Activated T-cell treated with anti-CD3 and anti-CD28 coated beads, Interleukin-2, amount 50 U/mL, for 4 hours (primary cell): ENCODE results near the gene MTFMT. TPM values are rescaled to one million over a fixed set of nuclear protein-coding genes. Genes with fewer than 3 reads are reported as not detected.
"Not testable (repeated sequence)": the region's sequence is repeated elsewhere in the genome, so short reads cannot be mapped to it uniquely, and the experiment has no call there.

Experiments used
- ATAC-seq, 2 donors: fragments of 200-7000 bp; cut with Tn5 transposase; one replicate each; pipeline ENCODE4 v1.10.0; 2021
- DNase-seq: peaks from one replicate; pipeline ENCODE4 v3.0.0-alpha.2; 2020
- H3K27me3 Mint-ChIP-seq: one replicate; pipeline ENCODE4 v1.8.0; 2021; ENCODE audit warnings: low read depth, mixed read lengths
- H3K36me3 Mint-ChIP-seq: one replicate; pipeline ENCODE4 v1.8.0; 2022; ENCODE audit warnings: mixed read lengths; ENCODE audit not compliant: insufficient read depth
- H3K4me1 Mint-ChIP-seq: one replicate; pipeline ENCODE4 v1.8.0; 2021; ENCODE audit warnings: low read depth, mixed read lengths
- H3K4me3 Mint-ChIP-seq: one replicate; pipeline ENCODE4 v1.8.0; 2021; ENCODE audit warnings: mild to moderate bottlenecking, moderate library complexity, mixed read lengths
- H3K9me3 Mint-ChIP-seq: one replicate; pipeline ENCODE4 v1.8.0; 2021; ENCODE audit warnings: mixed read lengths
- total RNA-seq, 3 donors: library from RNA; stranded (reverse); gene quantifications; one replicate each; pipeline ENCODE4 v1.2.1, GENCODE V29; 2021

The MTFMT gene
- 10 to 100 TPM; 12.6 to 25.2 (median 16.4) TPM for total RNA-seq

GRCh38 chr15:65028921-65029735, at the start of gene MTFMT:
MTFMT (minus strand) TSS chr15:65029639; CDS start chr15:65029613, 26 bp downstream.
- ATAC-seq (peak; percentile 97 to 98), DNase-seq (peak; percentile 94)
- H3K9me3 Mint-ChIP-seq: no peaks in the 10 kb centered on the region

GRCh38 chr15:65077981-65078352, 48.5 kb upstream of the MTFMT start:
- Mint-ChIP-seq H3K4me3 (no peak overlapping the region), H3K4me1 (peaks cover 18% of the 10 kb centered on the region), H3K36me3 (no peaks in the 10 kb centered on the region), H3K27me3 (peaks cover 23% of the 10 kb centered on the region), H3K9me3 (no peaks in the 10 kb centered on the region)
- DNase-seq: peak; percentile 46
- peak; percentile 65 to 71 for ATAC-seq

More at GRCh38 chr15:65028921-65029735, at the start of gene MTFMT:
- Mint-ChIP-seq H3K27me3 (peaks cover 7% of the 10 kb centered on the region), H3K36me3 (peaks cover 16% of the 10 kb centered on the region), H3K4me3 (peak within 1 kb of the TSS; percentile 89), H3K4me1 (peaks cover 19% of the 10 kb centered on the region)

- DNase-seq: no peak
- Mint-ChIP-seq H3K27me3 (peaks cover 23% of the 10 kb centered on the region), H3K36me3 (no peaks in the 10 kb centered on the region), H3K4me3 (no peak overlapping the region), H3K4me1 (peaks cover 12% of the 10 kb centered on the region), H3K9me3 (no peaks in the 10 kb centered on the region)
- ATAC-seq: no peak
Observed at GRCh38 chr15:65077291-65077980, 48.0 kb upstream of the MTFMT start.

- Mint-ChIP-seq H3K36me3 (no peaks in the 10 kb centered on the region), H3K27me3 (peaks cover 23% of the 10 kb centered on the region), H3K4me3 (no peak within 1 kb of the TSS), H3K4me1 (peaks cover 5% of the 10 kb centered on the region), H3K9me3 (no peaks in the 10 kb centered on the region)
- DNase-seq: no peak
- ATAC-seq: no peak
Observed at GRCh38 chr15:65076486-65077290, 47.2 kb upstream of the MTFMT start, which contains the start of gene KBTBD13. KBTBD13 (plus strand) TSS chr15:65076746; CDS start chr15:65076816, 70 bp downstream.

- DNase-seq, H3K4me3 Mint-ChIP-seq, H3K4me1 Mint-ChIP-seq, ATAC-seq, H3K36me3 Mint-ChIP-seq, H3K9me3 Mint-ChIP-seq: not testable (repeated sequence)
- peaks cover 23% of the 10 kb centered on the region for H3K27me3 Mint-ChIP-seq
Observed at GRCh38 chr15:65075607-65076395, 46.4 kb upstream of the MTFMT start.

- not testable (repeated sequence) for H3K9me3 Mint-ChIP-seq, H3K4me1 Mint-ChIP-seq, DNase-seq, H3K36me3 Mint-ChIP-seq, ATAC-seq, H3K4me3 Mint-ChIP-seq
- peaks cover 23% of the 10 kb centered on the region for H3K27me3 Mint-ChIP-seq
Observed at GRCh38 chr15:65074946-65075345, 45.5 kb upstream of the MTFMT start.

- peaks cover 18% of the 10 kb centered on the region for H3K27me3 Mint-ChIP-seq
- ATAC-seq (no peak), DNase-seq (no peak)
- H3K4me3 Mint-ChIP-seq: no peak overlapping the region
- no peaks in the 10 kb centered on the region for H3K36me3 Mint-ChIP-seq
- peaks cover 4% of the 10 kb centered on the region for H3K4me1 Mint-ChIP-seq
- no peaks in the 10 kb centered on the region for H3K9me3 Mint-ChIP-seq
Observed at GRCh38 chr15:65072617-65073016, 43.2 kb upstream of the MTFMT start.

- no peak overlapping the region for H3K4me3 Mint-ChIP-seq
- no peaks in the 10 kb centered on the region for H3K36me3 Mint-ChIP-seq
- H3K9me3 Mint-ChIP-seq: no peaks in the 10 kb centered on the region
- H3K27me3 Mint-ChIP-seq: peaks cover 21% of the 10 kb centered on the region
- DNase-seq (no peak), ATAC-seq (no peak)
- peaks cover 8% of the 10 kb centered on the region for H3K4me1 Mint-ChIP-seq
Observed at GRCh38 chr15:65072027-65072426, 42.6 kb upstream of the MTFMT start.

- no peak for ATAC-seq
- H3K4me1 Mint-ChIP-seq: peaks cover 8% of the 10 kb centered on the region
- no peaks in the 10 kb centered on the region for H3K9me3 Mint-ChIP-seq
Observed at GRCh38 chr15:65071381-65071811, 42.0 kb upstream of the MTFMT start.

GRCh38 chr15:65069779-65070546, 40.5 kb upstream of the MTFMT start:
- H3K9me3 Mint-ChIP-seq: no peaks in the 10 kb centered on the region
- ATAC-seq (no peak), DNase-seq (no peak)
- peaks cover 8% of the 10 kb centered on the region for H3K4me1 Mint-ChIP-seq
- H3K4me3 Mint-ChIP-seq: no peak overlapping the region
- no peaks in the 10 kb centered on the region for H3K36me3 Mint-ChIP-seq
- peaks cover 30% of the 10 kb centered on the region for H3K27me3 Mint-ChIP-seq

More at GRCh38 chr15:65071381-65071811, 42.0 kb upstream of the MTFMT start:
- Mint-ChIP-seq H3K27me3 (peaks cover 25% of the 10 kb centered on the region), H3K36me3 (no peaks in the 10 kb centered on the region), H3K4me3 (no peak overlapping the region)
- no peak for DNase-seq

GRCh38 chr15:65069179-65069578, 39.7 kb upstream of the MTFMT start:
- Mint-ChIP-seq H3K4me3 (no peak overlapping the region), H3K36me3 (no peaks in the 10 kb centered on the region), H3K9me3 (no peaks in the 10 kb centered on the region), H3K4me1 (peaks cover 8% of the 10 kb centered on the region), H3K27me3 (peaks cover 36% of the 10 kb centered on the region)
- no peak for ATAC-seq
- no peak for DNase-seq

GRCh38 chr15:65068403-65068788, 39.0 kb upstream of the MTFMT start:
- no peak for DNase-seq
- Mint-ChIP-seq H3K9me3 (no peaks in the 10 kb centered on the region), H3K4me1 (peaks cover 8% of the 10 kb centered on the region), H3K36me3 (no peaks in the 10 kb centered on the region), H3K4me3 (peak overlapping the region; percentile 42), H3K27me3 (peaks cover 37% of the 10 kb centered on the region)
- ATAC-seq: no peak
